ENCODE results near the gene SLC6A18. TPM values are rescaled to one million over a fixed set of nuclear protein-coding genes. Genes with fewer than 3 reads are reported as not detected.

The SLC6A18 gene
- total and polyA plus RNA-seq, 8 donors = 0.14 TPM; not detected in 7

GRCh38 chr5:1253456-1254105 lies 28.4 kb downstream of the SLC6A18 start:
- Histone ChIP-seq H3K27ac (no peak overlapping the region), H3K4me3 (no peak overlapping the region), H3K36me3 (no peaks in the 10 kb centered on the region), H3K9me3 (no peaks in the 10 kb centered on the region), H3K4me1 (no peaks in the 10 kb centered on the region), H3K27me3 (no peaks in the 10 kb centered on the region)
- no peak for TF ChIP-seq CTCF (IDR thresholded peaks at IDR 0.05)
- no peak for FAIRE-seq
- 81 to 87% methylated on average over 32 to 33 of the region's 33 CpGs for WGBS, 2 donors
- no peak for ATAC-seq
- DNase-seq = peak in 1 of 6 donors; percentile 70
- intact Hi-C loops (cut with DNase I) = no loop called here

GRCh38 chr5:1254196-1254595 lies 29.0 kb downstream of the SLC6A18 start:
- intact Hi-C loops (cut with DNase I) = no loop called here
- Histone ChIP-seq H3K4me1 (no peaks in the 10 kb centered on the region), H3K4me3 (no peak overlapping the region), H3K36me3 (no peaks in the 10 kb centered on the region), H3K27me3 (no peaks in the 10 kb centered on the region), H3K27ac (no peak overlapping the region), H3K9me3 (no peaks in the 10 kb centered on the region)
- peak in 1 of 6 donors; percentile 45 for DNase-seq
- 78 to 85% methylated on average over 19 of the region's 19 CpGs for WGBS, 2 donors
- no peak for ATAC-seq
- TF ChIP-seq CTCF (IDR thresholded peaks at IDR 0.05) = no peak
- FAIRE-seq = no peak

- H3K9me3 ChIP-seq = no peaks in the 10 kb centered on the region
- no peak overlapping the region for H3K27ac ChIP-seq
- FAIRE-seq (no peak), ATAC-seq (no peak), DNase-seq (peak in 1 of 6 donors; percentile 18)
- H3K4me1 ChIP-seq = no peaks in the 10 kb centered on the region
- no peak overlapping the region for H3K4me3 ChIP-seq
- intact Hi-C loops (cut with DNase I) = no loop called here
- no peaks in the 10 kb centered on the region for H3K27me3 ChIP-seq
- WGBS, 2 donors = 77 to 86% methylated on average over 16 of the region's 16 CpGs
- H3K36me3 ChIP-seq = no peaks in the 10 kb centered on the region
- no peak for TF ChIP-seq CTCF (IDR thresholded peaks at IDR 0.05)
These were observed 29.9 kb downstream of the SLC6A18 start for GRCh38 chr5:1255081-1255561.

GRCh38 chr5:1256776-1257175 lies 31.6 kb downstream of the SLC6A18 start:
- H3K4me3 ChIP-seq = no peak overlapping the region
- H3K27ac ChIP-seq = no peak overlapping the region
- ATAC-seq = no peak
- intact Hi-C loops (cut with DNase I) = no loop called here
- no peaks in the 10 kb centered on the region for H3K9me3 ChIP-seq
- no peaks in the 10 kb centered on the region for H3K36me3 ChIP-seq
- no peaks in the 10 kb centered on the region for H3K4me1 ChIP-seq
- no peaks in the 10 kb centered on the region for H3K27me3 ChIP-seq
- FAIRE-seq = no peak
- peak in 1 of 6 donors; percentile 43 for DNase-seq
- TF ChIP-seq CTCF (IDR thresholded peaks at IDR 0.05) = no peak
- 84 to 87% methylated on average over 23 of the region's 23 CpGs for WGBS, 2 donors

- 75 to 83% methylated on average over 17 of the region's 17 CpGs for WGBS, 2 donors
- no peak for FAIRE-seq
- no peak for TF ChIP-seq CTCF (IDR thresholded peaks at IDR 0.05)
These were observed 32.2 kb downstream of the SLC6A18 start for GRCh38 chr5:1257363-1257762.

More at GRCh38 chr5:1257363-1257762, 32.2 kb downstream of the SLC6A18 start:
- Histone ChIP-seq H3K4me3 (no peak overlapping the region), H3K9me3 (no peaks in the 10 kb centered on the region), H3K36me3 (no peaks in the 10 kb centered on the region), H3K4me1 (no peaks in the 10 kb centered on the region), H3K27ac (no peak overlapping the region), H3K27me3 (no peaks in the 10 kb centered on the region)
- DNase-seq = peak in 1 of 6 donors; percentile 23
- ATAC-seq = no peak
- intact Hi-C loops (cut with DNase I) = no loop called here

Measured in pancreas (tissue), 10 donors.